Erythroblast (primary cell): ENCODE results near the gene ACR.

Experiments
- GATA1 ChIP-seq: IDR thresholded peaks from 2 replicates; pipeline ENCODE4 v1.6.1; 2011; ENCODE audit warnings: low read depth, mild to moderate bottlenecking, control low read depth, low read length, moderate library complexity
- POLR2A ChIP-seq: IDR thresholded peaks from 2 replicates; pipeline ENCODE4 v1.6.1; 2011; ENCODE audit warnings: mild to moderate bottlenecking, low read length

DNA sequence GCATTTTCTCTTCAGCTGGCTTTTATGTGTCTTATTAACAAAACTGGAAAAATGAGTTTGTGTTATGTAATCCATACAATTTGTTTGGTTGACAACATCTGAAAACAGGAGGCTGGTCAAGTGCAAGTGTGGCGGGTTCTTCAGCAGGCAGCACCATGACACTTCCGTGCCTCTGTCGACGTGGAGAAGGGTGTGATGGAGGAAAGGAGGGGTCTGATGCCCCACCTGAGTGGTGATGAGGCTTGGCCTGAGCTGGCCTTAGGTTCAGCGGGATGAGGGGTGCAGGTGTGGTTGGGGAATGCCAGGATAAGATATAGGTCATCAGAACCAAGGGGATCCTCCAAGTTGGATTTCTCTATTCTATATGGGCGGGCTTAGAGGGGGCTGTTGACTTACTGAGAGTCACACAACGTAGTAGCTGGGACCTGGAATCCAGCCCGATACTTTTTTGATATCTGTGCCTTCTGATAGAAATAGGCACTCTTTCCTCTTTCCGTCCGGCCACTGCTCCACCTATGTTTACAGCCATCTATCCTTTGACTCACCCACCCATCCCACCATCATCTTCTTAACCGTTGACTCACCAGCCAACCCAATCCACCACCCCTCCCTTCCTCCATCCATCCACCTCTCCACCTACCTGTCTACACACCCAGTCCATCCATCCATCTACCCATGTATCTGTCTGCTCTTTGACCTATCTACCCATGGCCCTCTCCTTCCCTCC is 36.4 kb upstream of the ACR start:
- TF ChIP-seq POLR2A = no peak
- no peak for TF ChIP-seq GATA1
